Neural crest cell (in vitro differentiated cells): ENCODE results near the gene OTULIN. TPM values are rescaled to one million over a fixed set of nuclear protein-coding genes. Genes with fewer than 3 reads are reported as not detected.

ENCODE experiments used
- DNase-seq: peaks from one replicate; pipeline ENCODE4 v3.0.0; 2021; ENCODE audit warnings: low read depth, mixed read lengths, low spot score
- H3K27ac Mint-ChIP-seq: one replicate; pipeline ENCODE4 v1.8.0; 2021; ENCODE audit warnings: mild to moderate bottlenecking, mixed read lengths; ENCODE audit not compliant: unreplicated experiment
- H3K27me3 Mint-ChIP-seq: 2 replicates; pipeline ENCODE4 v1.8.0; 2021; ENCODE audit warnings: low read depth, mild to moderate bottlenecking, mixed read lengths
- H3K36me3 Mint-ChIP-seq: 2 replicates; pipeline ENCODE4 v1.8.0; 2021; ENCODE audit warnings: low read depth, mild to moderate bottlenecking, mixed read lengths
- H3K4me1 Mint-ChIP-seq: 2 replicates; pipeline ENCODE4 v1.8.0; 2021; ENCODE audit warnings: mixed read lengths
- H3K4me3 Mint-ChIP-seq: one replicate; pipeline ENCODE4 v1.8.0; 2021; ENCODE audit warnings: mild to moderate bottlenecking, mixed read lengths
- H3K9me3 Mint-ChIP-seq: 2 replicates; pipeline ENCODE4 v1.8.0; 2021; ENCODE audit warnings: mixed read lengths
- total RNA-seq: library from RNA; stranded (reverse); gene quantifications from 2 replicates; pipeline ENCODE4 v1.2.1, GENCODE V29; 2021
- TF ChIP-seq, protein P1 (sequence below): fragments of 200-600 bp; sonication (generic); conservative IDR thresholded peaks from 2 replicates; pipeline ENCODE4 v1.5.0; 2021; ENCODE audit warnings: antibody characterized with exemption, mild to moderate bottlenecking

The OTULIN gene
- total RNA-seq, 1 donor from 2014 or later = 33.7 TPM

DNA sequence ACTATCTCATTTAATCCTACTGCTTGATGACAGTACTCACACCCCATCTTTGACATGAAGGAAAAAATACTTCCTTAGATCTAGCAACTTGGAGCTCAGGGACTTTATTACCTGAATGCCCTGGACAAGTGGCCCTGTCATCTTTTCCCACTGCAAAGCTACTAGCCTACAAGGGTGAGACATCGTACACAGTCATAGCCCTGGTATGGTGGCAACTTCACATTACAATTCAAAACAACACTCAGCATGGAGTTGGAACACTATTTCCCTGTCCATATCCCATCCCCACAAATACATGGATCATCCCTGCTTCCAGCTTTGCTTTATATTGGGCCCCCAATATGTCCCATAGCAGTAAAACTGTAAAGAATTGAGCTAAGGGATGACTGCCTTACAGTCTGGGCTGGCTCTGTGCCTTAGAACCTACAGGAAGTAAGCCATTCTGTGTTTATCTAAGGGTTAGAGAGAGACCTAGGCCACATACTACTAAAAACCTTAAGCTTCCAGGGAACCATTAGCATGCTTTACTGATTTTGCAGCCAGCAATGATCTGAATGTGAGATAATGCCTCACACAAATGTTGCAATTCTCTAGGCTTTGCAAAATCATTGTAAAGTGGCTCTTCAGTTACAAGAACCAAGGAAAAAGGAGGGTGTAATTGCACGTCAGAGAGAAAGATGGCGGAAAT is 55.9 kb downstream of the OTULIN start:
- Mint-ChIP-seq H3K4me3 (no peak overlapping the region), H3K4me1 (no peaks in the 10 kb centered on the region), H3K36me3 (peaks cover 34% of the 10 kb centered on the region), H3K9me3 (peaks cover 4% of the 10 kb centered on the region), H3K27ac (no peak overlapping the region), H3K27me3 (no peaks in the 10 kb centered on the region)
- TF ChIP-seq, protein P1, sequence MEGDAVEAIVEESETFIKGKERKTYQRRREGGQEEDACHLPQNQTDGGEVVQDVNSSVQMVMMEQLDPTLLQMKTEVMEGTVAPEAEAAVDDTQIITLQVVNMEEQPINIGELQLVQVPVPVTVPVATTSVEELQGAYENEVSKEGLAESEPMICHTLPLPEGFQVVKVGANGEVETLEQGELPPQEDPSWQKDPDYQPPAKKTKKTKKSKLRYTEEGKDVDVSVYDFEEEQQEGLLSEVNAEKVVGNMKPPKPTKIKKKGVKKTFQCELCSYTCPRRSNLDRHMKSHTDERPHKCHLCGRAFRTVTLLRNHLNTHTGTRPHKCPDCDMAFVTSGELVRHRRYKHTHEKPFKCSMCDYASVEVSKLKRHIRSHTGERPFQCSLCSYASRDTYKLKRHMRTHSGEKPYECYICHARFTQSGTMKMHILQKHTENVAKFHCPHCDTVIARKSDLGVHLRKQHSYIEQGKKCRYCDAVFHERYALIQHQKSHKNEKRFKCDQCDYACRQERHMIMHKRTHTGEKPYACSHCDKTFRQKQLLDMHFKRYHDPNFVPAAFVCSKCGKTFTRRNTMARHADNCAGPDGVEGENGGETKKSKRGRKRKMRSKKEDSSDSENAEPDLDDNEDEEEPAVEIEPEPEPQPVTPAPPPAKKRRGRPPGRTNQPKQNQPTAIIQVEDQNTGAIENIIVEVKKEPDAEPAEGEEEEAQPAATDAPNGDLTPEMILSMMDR = no peak
- no peak for DNase-seq

DNA sequence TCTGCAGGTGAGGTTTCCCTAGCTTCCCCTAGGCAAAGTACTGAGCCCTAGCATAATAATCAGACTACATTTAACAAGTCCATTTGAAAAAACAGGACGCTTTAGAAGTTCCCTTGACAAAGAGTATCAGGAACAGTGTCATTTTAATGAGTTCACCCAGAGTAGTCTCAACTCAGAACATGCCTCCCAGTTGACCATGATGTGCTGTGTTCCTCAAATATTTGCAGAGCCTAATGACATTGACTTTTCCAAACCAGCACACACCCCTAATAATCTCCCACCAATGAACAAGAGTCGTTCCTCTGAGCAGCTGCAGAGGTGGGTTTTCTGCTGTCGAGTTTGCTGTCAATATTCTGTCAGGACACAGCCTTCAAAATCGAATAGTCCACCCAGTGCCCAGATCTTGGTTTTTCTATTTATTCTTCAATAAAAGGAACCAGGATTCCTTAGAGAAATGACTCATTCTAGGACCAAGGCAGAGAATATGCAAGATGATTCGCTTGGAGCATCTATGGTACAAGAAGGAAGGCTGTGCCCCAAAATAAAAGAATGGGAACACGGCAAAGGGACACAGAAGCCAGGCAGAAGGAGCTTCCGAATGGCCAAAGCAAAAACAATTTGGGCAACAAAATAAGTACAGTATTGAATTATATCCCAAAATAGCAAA is 57.6 kb downstream of the OTULIN start:
- Mint-ChIP-seq H3K27ac (no peak overlapping the region), H3K9me3 (peaks cover 4% of the 10 kb centered on the region), H3K27me3 (no peaks in the 10 kb centered on the region), H3K4me3 (no peak overlapping the region), H3K36me3 (peaks cover 25% of the 10 kb centered on the region), H3K4me1 (peaks cover 12% of the 10 kb centered on the region)
- TF ChIP-seq, protein P1 = no peak
- no peak for DNase-seq

DNA sequence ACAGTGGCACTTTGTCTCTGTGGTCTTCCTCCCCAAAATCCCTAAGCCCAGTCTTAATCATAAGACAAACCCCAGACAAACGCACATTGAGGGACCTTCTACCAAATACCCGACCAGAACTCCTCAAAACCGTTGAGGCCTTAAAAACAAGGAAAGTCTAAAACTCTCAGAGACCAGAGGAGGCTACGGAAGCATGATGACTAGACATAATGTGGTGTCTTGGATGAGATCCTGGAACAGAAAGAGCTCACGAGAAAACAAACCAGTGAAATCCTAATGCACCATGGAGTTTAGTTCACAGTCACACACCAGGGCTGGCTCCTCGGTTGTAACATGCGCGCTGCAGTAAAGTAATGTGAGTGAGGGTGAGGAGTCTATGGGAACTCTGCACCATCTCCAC is 58.4 kb downstream of the OTULIN start:
- TF ChIP-seq, protein P1 = no peak
- H3K27me3 Mint-ChIP-seq = no peaks in the 10 kb centered on the region
- no peak overlapping the region for H3K4me3 Mint-ChIP-seq
- H3K36me3 Mint-ChIP-seq = peaks cover 20% of the 10 kb centered on the region
- H3K27ac Mint-ChIP-seq = no peak overlapping the region
- H3K9me3 Mint-ChIP-seq = peaks cover 4% of the 10 kb centered on the region
- no peak for DNase-seq
- H3K4me1 Mint-ChIP-seq = peaks cover 19% of the 10 kb centered on the region

DNA sequence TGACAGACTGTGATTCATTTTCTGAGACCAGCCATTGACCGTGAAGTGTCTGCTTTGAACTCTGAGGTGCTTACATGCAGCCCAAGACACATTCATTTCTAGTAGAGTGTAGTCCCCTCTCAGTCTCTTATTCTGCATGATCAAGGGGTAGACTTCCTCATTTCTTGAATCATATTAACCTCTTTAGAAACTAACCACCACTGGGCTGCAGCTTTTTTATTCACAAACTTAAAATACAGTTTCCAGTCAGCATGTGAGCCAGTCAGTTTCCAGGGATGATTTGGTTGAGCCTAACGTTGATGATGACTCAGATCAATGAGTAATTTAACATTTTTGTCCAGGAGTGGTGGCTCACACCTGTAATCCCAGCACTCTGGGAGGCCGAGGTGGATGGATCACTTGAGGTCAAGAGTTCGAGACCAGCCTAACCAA is 59.2 kb downstream of the OTULIN start:
- Mint-ChIP-seq H3K4me3 (no peak overlapping the region), H3K9me3 (peaks cover 4% of the 10 kb centered on the region), H3K27ac (no peak overlapping the region), H3K4me1 (peaks cover 27% of the 10 kb centered on the region), H3K27me3 (no peaks in the 10 kb centered on the region), H3K36me3 (peaks cover 17% of the 10 kb centered on the region)
- DNase-seq = no peak
- TF ChIP-seq, protein P1 = no peak

GRCh38 chr5:14724633-14725032 is 60.1 kb downstream of the OTULIN start:
- H3K4me1 Mint-ChIP-seq = peaks cover 32% of the 10 kb centered on the region
- H3K27ac Mint-ChIP-seq = no peak overlapping the region
- H3K9me3 Mint-ChIP-seq = no peaks in the 10 kb centered on the region
- H3K27me3 Mint-ChIP-seq = no peaks in the 10 kb centered on the region
- no peak for DNase-seq
- no peak overlapping the region for H3K4me3 Mint-ChIP-seq
- TF ChIP-seq, protein P1 = no peak
- H3K36me3 Mint-ChIP-seq = peaks cover 11% of the 10 kb centered on the region
